ENCODE measurements around the gene MED15.
"Not testable (repeated sequence)": the region's sequence is repeated elsewhere in the genome, so short reads cannot be mapped to it uniquely, and the experiment has no call there.

The MED15 gene

GRCh38 chr22:20588843-20589581 lies 81.6 kb downstream of the MED15 start:
- H3K36me3 ChIP-seq (ENCODE audit: control insufficient read depth, insufficient read depth, low read length) = peaks cover 10% of the 10 kb centered on the region
- H3K4me1 ChIP-seq (ENCODE audit: control insufficient read depth, insufficient read depth, low read length) = no peaks in the 10 kb centered on the region
- H3K9ac ChIP-seq (ENCODE audit: low read length) = no peak overlapping the region
- H3K9me3 ChIP-seq (ENCODE audit: control insufficient read depth, low read length) = no peaks in the 10 kb centered on the region
- no peak overlapping the region for H3K4me3 ChIP-seq (ENCODE audit: low read length)
- no peaks in the 10 kb centered on the region for H3K27me3 ChIP-seq (ENCODE audit: control insufficient read depth, insufficient read depth, low read length)

- H3K4me1 ChIP-seq (ENCODE audit: control insufficient read depth, insufficient read depth, low read length) = no peaks in the 10 kb centered on the region
- no peaks in the 10 kb centered on the region for H3K9me3 ChIP-seq (ENCODE audit: control insufficient read depth, low read length)
- no peak overlapping the region for H3K9ac ChIP-seq (ENCODE audit: low read length)
Observed at GRCh38 chr22:20589614-20590476, 82.4 kb downstream of the MED15 start.

GRCh38 chr22:20590477-20591294 lies 83.3 kb downstream of the MED15 start:
- Histone ChIP-seq H3K9me3 (ENCODE audit: control insufficient read depth, low read length) (no peaks in the 10 kb centered on the region), H3K4me3 (ENCODE audit: low read length) (no peak overlapping the region), H3K9ac (ENCODE audit: low read length) (no peak overlapping the region), H3K27me3 (ENCODE audit: control insufficient read depth, insufficient read depth, low read length) (no peaks in the 10 kb centered on the region), H3K36me3 (ENCODE audit: control insufficient read depth, insufficient read depth, low read length) (peaks cover 8% of the 10 kb centered on the region), H3K4me1 (ENCODE audit: control insufficient read depth, insufficient read depth, low read length) (no peaks in the 10 kb centered on the region)

More at GRCh38 chr22:20589614-20590476, 82.4 kb downstream of the MED15 start:
- Histone ChIP-seq H3K4me3 (ENCODE audit: low read length) (no peak overlapping the region), H3K27me3 (ENCODE audit: control insufficient read depth, insufficient read depth, low read length) (no peaks in the 10 kb centered on the region), H3K36me3 (ENCODE audit: control insufficient read depth, insufficient read depth, low read length) (peaks cover 8% of the 10 kb centered on the region)

DNA sequence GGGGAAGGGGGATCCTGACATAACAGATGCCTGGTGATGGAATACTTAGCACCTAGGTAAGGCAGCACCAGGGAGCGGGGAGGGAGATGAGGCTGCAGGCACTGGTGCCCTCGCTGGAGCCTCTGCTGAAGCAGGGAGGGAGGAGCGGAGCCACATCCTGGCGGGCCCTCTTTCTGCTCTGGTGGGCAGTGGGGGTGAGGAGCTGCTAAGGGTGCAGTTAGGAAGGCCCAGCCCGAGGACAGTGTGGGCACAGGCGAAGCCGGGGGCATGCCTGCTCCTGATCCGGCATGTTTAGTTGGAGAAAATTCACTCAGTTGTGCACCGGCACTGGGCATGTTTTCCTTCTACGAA lies 83.9 kb downstream of the MED15 start:
- no peaks in the 10 kb centered on the region for H3K9me3 ChIP-seq (ENCODE audit: control insufficient read depth, low read length)
- H3K4me3 ChIP-seq (ENCODE audit: low read length) = no peak overlapping the region
- H3K27me3 ChIP-seq (ENCODE audit: control insufficient read depth, insufficient read depth, low read length) = no peaks in the 10 kb centered on the region
- H3K4me1 ChIP-seq (ENCODE audit: control insufficient read depth, insufficient read depth, low read length) = no peaks in the 10 kb centered on the region
- H3K9ac ChIP-seq (ENCODE audit: low read length) = no peak overlapping the region
- peaks cover 8% of the 10 kb centered on the region for H3K36me3 ChIP-seq (ENCODE audit: control insufficient read depth, insufficient read depth, low read length)

- no peaks in the 10 kb centered on the region for H3K4me1 ChIP-seq (ENCODE audit: control insufficient read depth, insufficient read depth, low read length)
- H3K4me3 ChIP-seq (ENCODE audit: low read length) = no peak overlapping the region
- H3K9ac ChIP-seq (ENCODE audit: low read length) = no peak overlapping the region
- no peaks in the 10 kb centered on the region for H3K9me3 ChIP-seq (ENCODE audit: control insufficient read depth, low read length)
- peaks cover 8% of the 10 kb centered on the region for H3K36me3 ChIP-seq (ENCODE audit: control insufficient read depth, insufficient read depth, low read length)
- no peaks in the 10 kb centered on the region for H3K27me3 ChIP-seq (ENCODE audit: control insufficient read depth, insufficient read depth, low read length)
Observed at GRCh38 chr22:20591660-20592310, 84.4 kb downstream of the MED15 start.

- not testable (repeated sequence) for H3K4me3 ChIP-seq (ENCODE audit: low read length)
Observed at GRCh38 chr22:20594038-20594437, 86.6 kb downstream of the MED15 start.

DNA sequence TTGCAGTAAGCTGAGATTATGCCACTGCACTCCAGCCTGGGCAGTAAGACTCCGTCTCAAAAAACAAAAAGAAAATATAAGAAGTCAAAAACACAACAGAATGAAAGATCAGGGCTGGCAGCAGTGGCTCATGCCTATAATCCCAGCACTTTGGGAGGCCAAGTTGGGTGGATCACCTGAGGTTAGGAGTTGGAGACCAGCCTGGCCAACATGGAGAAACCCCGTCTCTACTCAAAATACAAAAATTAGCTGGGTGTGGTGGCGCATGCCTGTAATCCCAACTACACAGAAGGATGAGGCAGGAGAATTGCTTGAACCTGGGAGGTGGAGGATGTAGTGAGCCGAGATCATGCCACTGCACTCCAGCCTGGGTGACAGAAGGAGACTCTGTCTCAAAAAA lies 87.1 kb downstream of the MED15 start:
- not testable (repeated sequence) for H3K27me3 ChIP-seq (ENCODE audit: control insufficient read depth, insufficient read depth, low read length); H3K4me1 ChIP-seq (ENCODE audit: control insufficient read depth, insufficient read depth, low read length); H3K36me3 ChIP-seq (ENCODE audit: control insufficient read depth, insufficient read depth, low read length); H3K4me3 ChIP-seq (ENCODE audit: low read length); H3K9me3 ChIP-seq (ENCODE audit: control insufficient read depth, low read length); H3K9ac ChIP-seq (ENCODE audit: low read length)

More at GRCh38 chr22:20594038-20594437, 86.6 kb downstream of the MED15 start:
- not testable (repeated sequence) for H3K27me3 ChIP-seq (ENCODE audit: control insufficient read depth, insufficient read depth, low read length); H3K9ac ChIP-seq (ENCODE audit: low read length); H3K36me3 ChIP-seq (ENCODE audit: control insufficient read depth, insufficient read depth, low read length); H3K9me3 ChIP-seq (ENCODE audit: control insufficient read depth, low read length); H3K4me1 ChIP-seq (ENCODE audit: control insufficient read depth, insufficient read depth, low read length)

DNA sequence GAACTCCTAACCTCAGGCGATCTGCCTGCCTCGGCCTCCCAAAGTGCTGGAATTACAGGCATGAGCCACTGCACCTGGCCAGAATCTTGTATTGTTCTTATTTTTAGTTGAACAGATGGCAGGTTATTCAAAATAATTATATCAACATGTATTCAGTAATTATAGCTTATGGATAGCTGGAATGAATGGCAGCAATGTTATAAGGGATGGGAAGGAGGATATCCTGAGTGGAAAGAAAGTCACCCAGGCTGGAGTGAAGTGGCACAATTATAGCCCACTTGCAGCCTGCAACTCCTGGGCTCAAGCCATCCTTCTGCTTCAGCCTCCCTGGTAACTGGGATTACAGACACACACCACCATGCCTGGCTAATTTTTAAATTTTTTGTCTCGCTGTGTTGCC lies 88.1 kb downstream of the MED15 start:
- Histone ChIP-seq H3K9me3 (ENCODE audit: control insufficient read depth, low read length) (no peaks in the 10 kb centered on the region), H3K9ac (ENCODE audit: low read length) (no peak overlapping the region), H3K4me1 (ENCODE audit: control insufficient read depth, insufficient read depth, low read length) (no peaks in the 10 kb centered on the region), H3K36me3 (ENCODE audit: control insufficient read depth, insufficient read depth, low read length) (no peaks in the 10 kb centered on the region), H3K4me3 (ENCODE audit: low read length) (no peak overlapping the region), H3K27me3 (ENCODE audit: control insufficient read depth, insufficient read depth, low read length) (no peaks in the 10 kb centered on the region)

DNA sequence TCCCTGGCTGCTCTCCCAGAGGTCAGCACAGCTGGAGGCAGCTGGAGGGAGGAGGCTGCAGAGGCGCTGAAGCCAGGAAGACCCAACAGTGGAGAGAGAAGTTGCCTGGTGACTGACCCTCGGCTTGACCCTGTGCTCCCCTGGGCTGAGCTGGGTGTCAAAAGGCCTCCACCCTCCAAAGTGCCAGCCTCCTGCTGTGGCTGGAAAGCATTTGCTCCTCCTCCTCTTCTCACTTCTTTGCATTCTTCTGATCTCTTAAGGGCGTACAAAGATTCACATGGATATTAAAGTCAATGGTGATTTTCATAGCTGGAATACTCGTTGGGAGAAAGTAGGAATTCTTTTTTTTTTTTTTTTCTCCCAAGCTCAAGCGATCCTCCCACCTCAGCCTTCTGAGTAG lies 91.7 kb downstream of the MED15 start:
- H3K36me3 ChIP-seq (ENCODE audit: control insufficient read depth, insufficient read depth, low read length) = no peaks in the 10 kb centered on the region
- no peaks in the 10 kb centered on the region for H3K9me3 ChIP-seq (ENCODE audit: control insufficient read depth, low read length)
- H3K9ac ChIP-seq (ENCODE audit: low read length) = no peak overlapping the region
- no peaks in the 10 kb centered on the region for H3K27me3 ChIP-seq (ENCODE audit: control insufficient read depth, insufficient read depth, low read length)
- no peak overlapping the region for H3K4me3 ChIP-seq (ENCODE audit: low read length)
- H3K4me1 ChIP-seq (ENCODE audit: control insufficient read depth, insufficient read depth, low read length) = no peaks in the 10 kb centered on the region

GRCh38 chr22:20600137-20600673 lies 92.8 kb downstream of the MED15 start:
- no peaks in the 10 kb centered on the region for H3K27me3 ChIP-seq (ENCODE audit: control insufficient read depth, insufficient read depth, low read length)
- H3K4me1 ChIP-seq (ENCODE audit: control insufficient read depth, insufficient read depth, low read length) = no peaks in the 10 kb centered on the region
- no peaks in the 10 kb centered on the region for H3K36me3 ChIP-seq (ENCODE audit: control insufficient read depth, insufficient read depth, low read length)
- no peak overlapping the region for H3K9ac ChIP-seq (ENCODE audit: low read length)
- H3K9me3 ChIP-seq (ENCODE audit: control insufficient read depth, low read length) = no peaks in the 10 kb centered on the region
- H3K4me3 ChIP-seq (ENCODE audit: low read length) = no peak overlapping the region

- Histone ChIP-seq H3K36me3 (ENCODE audit: control insufficient read depth, insufficient read depth, low read length) (no peaks in the 10 kb centered on the region), H3K4me3 (ENCODE audit: low read length) (no peak overlapping the region), H3K9ac (ENCODE audit: low read length) (no peak overlapping the region), H3K9me3 (ENCODE audit: control insufficient read depth, low read length) (no peaks in the 10 kb centered on the region), H3K4me1 (ENCODE audit: control insufficient read depth, insufficient read depth, low read length) (peaks cover 2% of the 10 kb centered on the region), H3K27me3 (ENCODE audit: control insufficient read depth, insufficient read depth, low read length) (no peaks in the 10 kb centered on the region)
Observed at GRCh38 chr22:20601308-20601707, 93.9 kb downstream of the MED15 start.
